PFSK-1 (cell line): ENCODE data around the gene GYPC.

Experiments
- POLR2AphosphoS5 ChIP-seq: IDR thresholded peaks from 2 replicates; pipeline ENCODE4 v1.6.1; 2012; ENCODE audit warnings: low read depth, mild to moderate bottlenecking, control low read depth, low read length, moderate library complexity
- SIN3A ChIP-seq: IDR thresholded peaks from 2 replicates; pipeline ENCODE4 v1.6.1; 2012; ENCODE audit warnings: mild to moderate bottlenecking, low read length, moderate library complexity, borderline replicate concordance; ENCODE audit not compliant: insufficient read depth
- TF ChIP-seq, protein P1 (sequence below), 2 experiments: IDR thresholded peaks; 2 replicates each; pipeline versions ENCODE4 v1.6.1 to v1.8.0; 2011 to 2012; ENCODE audit warnings: low read depth in 2 of 2, low read length in 2 of 2, control low read depth in 1 of 2, inconsistent platforms in 1 of 2, mild to moderate bottlenecking in 1 of 2, moderate library complexity in 1 of 2; ENCODE audit not compliant: insufficient read depth in 1 of 2

DNA sequence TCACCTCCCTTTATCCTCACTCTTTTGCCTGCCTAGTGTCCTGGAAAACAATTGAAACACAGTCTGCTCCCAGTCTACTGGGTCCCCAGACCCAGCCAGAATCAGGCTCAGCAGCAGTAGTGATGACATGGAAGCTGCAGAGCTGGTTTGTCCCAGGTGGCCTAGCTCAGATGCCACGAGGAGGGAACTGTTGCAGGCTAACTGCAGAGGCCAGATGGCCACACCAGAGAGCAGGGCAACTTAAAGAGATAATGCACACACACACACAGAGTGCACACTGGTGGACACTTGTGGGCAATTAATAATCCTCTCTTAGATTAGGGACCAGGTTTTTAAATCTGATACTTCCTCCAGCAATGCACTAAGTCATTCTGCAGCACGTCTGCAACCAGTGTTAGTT, 42.4 kb downstream of the GYPC start:
- TF ChIP-seq POLR2AphosphoS5 (no peak), SIN3A (no peak)
- TF ChIP-seq, protein P1, sequence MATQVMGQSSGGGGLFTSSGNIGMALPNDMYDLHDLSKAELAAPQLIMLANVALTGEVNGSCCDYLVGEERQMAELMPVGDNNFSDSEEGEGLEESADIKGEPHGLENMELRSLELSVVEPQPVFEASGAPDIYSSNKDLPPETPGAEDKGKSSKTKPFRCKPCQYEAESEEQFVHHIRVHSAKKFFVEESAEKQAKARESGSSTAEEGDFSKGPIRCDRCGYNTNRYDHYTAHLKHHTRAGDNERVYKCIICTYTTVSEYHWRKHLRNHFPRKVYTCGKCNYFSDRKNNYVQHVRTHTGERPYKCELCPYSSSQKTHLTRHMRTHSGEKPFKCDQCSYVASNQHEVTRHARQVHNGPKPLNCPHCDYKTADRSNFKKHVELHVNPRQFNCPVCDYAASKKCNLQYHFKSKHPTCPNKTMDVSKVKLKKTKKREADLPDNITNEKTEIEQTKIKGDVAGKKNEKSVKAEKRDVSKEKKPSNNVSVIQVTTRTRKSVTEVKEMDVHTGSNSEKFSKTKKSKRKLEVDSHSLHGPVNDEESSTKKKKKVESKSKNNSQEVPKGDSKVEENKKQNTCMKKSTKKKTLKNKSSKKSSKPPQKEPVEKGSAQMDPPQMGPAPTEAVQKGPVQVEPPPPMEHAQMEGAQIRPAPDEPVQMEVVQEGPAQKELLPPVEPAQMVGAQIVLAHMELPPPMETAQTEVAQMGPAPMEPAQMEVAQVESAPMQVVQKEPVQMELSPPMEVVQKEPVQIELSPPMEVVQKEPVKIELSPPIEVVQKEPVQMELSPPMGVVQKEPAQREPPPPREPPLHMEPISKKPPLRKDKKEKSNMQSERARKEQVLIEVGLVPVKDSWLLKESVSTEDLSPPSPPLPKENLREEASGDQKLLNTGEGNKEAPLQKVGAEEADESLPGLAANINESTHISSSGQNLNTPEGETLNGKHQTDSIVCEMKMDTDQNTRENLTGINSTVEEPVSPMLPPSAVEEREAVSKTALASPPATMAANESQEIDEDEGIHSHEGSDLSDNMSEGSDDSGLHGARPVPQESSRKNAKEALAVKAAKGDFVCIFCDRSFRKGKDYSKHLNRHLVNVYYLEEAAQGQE (IDR thresholded peaks at IDR 0.05; ENCODE audit: insufficient read depth in 1 of 2, low read depth in 2 of 2, low read length in 2 of 2): no peak
